ENCODE measurements around the gene HDLBP.
"Not testable (repeated sequence)": the region's sequence is repeated elsewhere in the genome, so short reads cannot be mapped to it uniquely, and the experiment has no call there.

HDLBP gene

GRCh38 chr2:241308267-241308666, 7.2 kb downstream of the HDLBP start:
- no peak for DNase-seq (ENCODE audit: low read depth)

GRCh38 chr2:241307055-241307454, 8.4 kb downstream of the HDLBP start:
- DNase-seq (ENCODE audit: low read depth) = no peak

- DNase-seq (ENCODE audit: low read depth) = no peak
Observed at GRCh38 chr2:241304039-241304670, 11.3 kb downstream of the HDLBP start.

GRCh38 chr2:241302759-241303651, 12.5 kb downstream of the HDLBP start:
- no peak for DNase-seq (ENCODE audit: low read depth)

GRCh38 chr2:241302083-241302482, 13.4 kb downstream of the HDLBP start:
- no peak for DNase-seq (ENCODE audit: low read depth)

- DNase-seq (ENCODE audit: low read depth) = no peak
Observed at GRCh38 chr2:241300000-241300399, 15.5 kb downstream of the HDLBP start.

GRCh38 chr2:241298673-241299072, 16.8 kb downstream of the HDLBP start:
- DNase-seq (ENCODE audit: low read depth) = no peak

- no peak for DNase-seq (ENCODE audit: low read depth)
Observed at GRCh38 chr2:241296767-241297166, 18.7 kb downstream of the HDLBP start.

GRCh38 chr2:241295326-241296095, 20.0 kb downstream of the HDLBP start:
- no peak for DNase-seq (ENCODE audit: low read depth)

- DNase-seq (ENCODE audit: low read depth) = not testable (repeated sequence)
Observed at GRCh38 chr2:241293378-241293797, 22.1 kb downstream of the HDLBP start.

- no peak for DNase-seq (ENCODE audit: low read depth)
Observed at GRCh38 chr2:241291977-241292376, 23.5 kb downstream of the HDLBP start.

GRCh38 chr2:241291153-241291552, 24.3 kb downstream of the HDLBP start:
- no peak for DNase-seq (ENCODE audit: low read depth)

GRCh38 chr2:241289597-241289996, 25.9 kb downstream of the HDLBP start:
- no peak for DNase-seq (ENCODE audit: low read depth)

GRCh38 chr2:241289053-241289452, 26.4 kb downstream of the HDLBP start:
- no peak for DNase-seq (ENCODE audit: low read depth)

- DNase-seq (ENCODE audit: low read depth) = no peak
Observed at GRCh38 chr2:241288324-241288888, 27.1 kb downstream of the HDLBP start.

GRCh38 chr2:241286348-241287090, 29.0 kb downstream of the HDLBP start:
- no peak for DNase-seq (ENCODE audit: low read depth)

GRCh38 chr2:241285596-241285995, 29.9 kb downstream of the HDLBP start:
- no peak for DNase-seq (ENCODE audit: low read depth)

GRCh38 chr2:241282555-241282954, 32.9 kb downstream of the HDLBP start:
- DNase-seq (ENCODE audit: low read depth) = no peak

GRCh38 chr2:241280291-241280690, 35.2 kb downstream of the HDLBP start:
- DNase-seq (ENCODE audit: low read depth) = no peak

- no peak for DNase-seq (ENCODE audit: low read depth)
Observed at GRCh38 chr2:241279828-241280227, 35.6 kb downstream of the HDLBP start.

GRCh38 chr2:241279413-241279812, 36.1 kb downstream of the HDLBP start:
- no peak for DNase-seq (ENCODE audit: low read depth)

GRCh38 chr2:241278306-241278705, 37.2 kb downstream of the HDLBP start:
- DNase-seq (ENCODE audit: low read depth) = not testable (repeated sequence)

Data from activated T-cell treated with anti-CD3 and anti-CD28 coated beads for 24 hours (primary cell).